ENCODE data around the gene ACTR5. TPM values are rescaled to one million over a fixed set of nuclear protein-coding genes. Genes with fewer than 3 reads are reported as not detected.

The ACTR5 gene
- total RNA-seq, 1 donor from 2014 or later: 13.7 TPM

DNA sequence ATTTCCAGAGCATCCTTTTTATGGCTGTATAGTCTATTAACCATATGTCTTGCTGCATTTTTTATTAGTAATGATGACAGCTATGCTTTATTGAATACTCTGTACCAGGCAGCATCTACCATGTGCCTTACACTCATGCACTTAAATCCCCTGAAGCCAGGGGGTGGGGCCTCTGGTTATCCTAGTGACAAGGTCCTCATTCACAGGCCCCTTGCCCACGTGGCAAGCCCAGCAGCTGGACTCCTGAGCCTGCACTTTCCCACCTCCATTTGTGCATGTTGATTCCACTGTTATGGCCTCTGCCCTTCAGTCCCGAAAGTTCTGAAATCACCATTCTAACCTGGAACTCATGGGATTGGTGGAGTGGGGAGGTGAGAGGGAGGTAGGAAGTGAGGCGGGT lies 22.3 kb downstream of the ACTR5 start:
- POLR2A ChIA-PET: no interaction called here
- no peak overlapping the region for H3K4me3 Mint-ChIP-seq
- TF ChIP-seq, protein P1, sequence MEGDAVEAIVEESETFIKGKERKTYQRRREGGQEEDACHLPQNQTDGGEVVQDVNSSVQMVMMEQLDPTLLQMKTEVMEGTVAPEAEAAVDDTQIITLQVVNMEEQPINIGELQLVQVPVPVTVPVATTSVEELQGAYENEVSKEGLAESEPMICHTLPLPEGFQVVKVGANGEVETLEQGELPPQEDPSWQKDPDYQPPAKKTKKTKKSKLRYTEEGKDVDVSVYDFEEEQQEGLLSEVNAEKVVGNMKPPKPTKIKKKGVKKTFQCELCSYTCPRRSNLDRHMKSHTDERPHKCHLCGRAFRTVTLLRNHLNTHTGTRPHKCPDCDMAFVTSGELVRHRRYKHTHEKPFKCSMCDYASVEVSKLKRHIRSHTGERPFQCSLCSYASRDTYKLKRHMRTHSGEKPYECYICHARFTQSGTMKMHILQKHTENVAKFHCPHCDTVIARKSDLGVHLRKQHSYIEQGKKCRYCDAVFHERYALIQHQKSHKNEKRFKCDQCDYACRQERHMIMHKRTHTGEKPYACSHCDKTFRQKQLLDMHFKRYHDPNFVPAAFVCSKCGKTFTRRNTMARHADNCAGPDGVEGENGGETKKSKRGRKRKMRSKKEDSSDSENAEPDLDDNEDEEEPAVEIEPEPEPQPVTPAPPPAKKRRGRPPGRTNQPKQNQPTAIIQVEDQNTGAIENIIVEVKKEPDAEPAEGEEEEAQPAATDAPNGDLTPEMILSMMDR (IDR thresholded peaks at IDR 0.05): no peak
- no peak for DNase-seq
- peaks cover 83% of the 10 kb centered on the region for H3K36me3 Mint-ChIP-seq (ENCODE audit: low read depth)
- no peak for ATAC-seq (ENCODE audit: low read depth)
- no peaks in the 10 kb centered on the region for H3K27me3 Mint-ChIP-seq
- no peak overlapping the region for H3K27ac Mint-ChIP-seq
- intact Hi-C loops (cut with micrococcal nuclease): no loop called here
- peaks cover 8% of the 10 kb centered on the region for H3K9me3 Mint-ChIP-seq
- CTCF ChIA-PET: no interaction called here
- H3K4me1 Mint-ChIP-seq: no peaks in the 10 kb centered on the region

DNA sequence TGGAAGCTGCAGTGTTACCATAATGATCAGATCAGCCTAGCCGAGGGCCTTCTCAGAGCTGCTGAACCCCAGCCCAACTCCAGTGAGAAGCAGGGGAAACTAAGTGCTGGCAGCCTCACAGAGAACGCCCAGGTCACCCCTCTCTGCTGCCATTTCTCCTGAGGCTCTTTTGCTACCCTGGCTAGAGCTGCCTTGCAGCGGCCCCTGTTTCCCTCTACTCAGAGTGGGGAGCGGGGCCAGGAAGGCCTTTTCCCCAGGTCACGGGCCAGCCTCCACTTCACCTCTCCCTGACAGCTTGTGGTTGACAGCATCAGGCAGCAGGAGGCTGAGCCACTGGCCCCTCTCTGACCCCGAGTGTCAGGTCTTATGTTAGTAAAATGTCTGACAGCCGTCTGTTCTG lies 22.7 kb downstream of the ACTR5 start:
- TF ChIP-seq, protein P1 (IDR thresholded peaks at IDR 0.05): no peak
- Mint-ChIP-seq H3K9me3 (peaks cover 8% of the 10 kb centered on the region), H3K4me3 (no peak overlapping the region), H3K4me1 (no peaks in the 10 kb centered on the region), H3K27me3 (no peaks in the 10 kb centered on the region), H3K27ac (no peak overlapping the region), H3K36me3 (ENCODE audit: low read depth) (peaks cover 80% of the 10 kb centered on the region)
- no peak for DNase-seq
- ATAC-seq (ENCODE audit: low read depth): no peak
- ChIA-PET POLR2A (no interaction called here), CTCF (interaction anchor here (0.5 kb wide), 1 partner anchor 9 kb away, joined by 3 read pairs; no protein-coding TSS in a partner anchor)
- intact Hi-C loops (cut with micrococcal nuclease): no loop called here

DNA sequence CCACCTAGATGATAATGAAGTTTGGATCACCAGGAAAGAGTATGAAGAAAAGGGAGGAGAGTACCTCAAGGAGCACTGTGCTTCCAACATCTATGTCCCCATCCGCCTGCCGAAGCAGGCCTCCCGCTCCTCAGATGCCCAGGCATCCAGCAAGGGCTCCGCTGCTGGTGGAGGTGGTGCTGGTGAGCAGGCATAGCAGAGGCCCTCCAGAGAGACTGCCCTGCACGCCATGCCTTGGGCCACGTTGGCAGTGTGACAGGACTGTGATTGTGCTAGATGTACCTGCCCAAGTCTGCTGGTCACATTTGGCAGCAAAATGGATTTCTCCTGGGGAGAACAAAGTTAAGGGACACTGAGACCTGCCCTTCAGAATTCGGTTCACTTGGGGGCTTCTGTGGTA lies 23.4 kb downstream of the ACTR5 start:
- DNase-seq (no peak), ATAC-seq (ENCODE audit: low read depth) (no peak)
- TF ChIP-seq, protein P1 (IDR thresholded peaks at IDR 0.05): no peak
- Mint-ChIP-seq H3K4me1 (no peaks in the 10 kb centered on the region), H3K36me3 (ENCODE audit: low read depth) (peaks cover 75% of the 10 kb centered on the region), H3K4me3 (no peak overlapping the region), H3K27me3 (no peaks in the 10 kb centered on the region), H3K9me3 (peaks cover 8% of the 10 kb centered on the region), H3K27ac (no peak overlapping the region)
- intact Hi-C loops (cut with micrococcal nuclease): no loop called here
- POLR2A ChIA-PET: no interaction called here
- CTCF ChIA-PET: interaction anchor here (0.5 kb wide), 1 partner anchor 8 kb away, joined by 3 read pairs; no protein-coding TSS in a partner anchor

- no peak overlapping the region for H3K4me3 Mint-ChIP-seq
- intact Hi-C loops (cut with micrococcal nuclease): no loop called here
- TF ChIP-seq, protein P1 (IDR thresholded peaks at IDR 0.05): no peak
- DNase-seq: no peak
- H3K4me1 Mint-ChIP-seq: no peaks in the 10 kb centered on the region
- ChIA-PET CTCF (no interaction called here), POLR2A (no interaction called here)
- H3K27ac Mint-ChIP-seq: peak overlapping the region; percentile 5
- no peaks in the 10 kb centered on the region for H3K27me3 Mint-ChIP-seq
- no peak for ATAC-seq (ENCODE audit: low read depth)
- H3K9me3 Mint-ChIP-seq: peaks cover 8% of the 10 kb centered on the region
- H3K36me3 Mint-ChIP-seq (ENCODE audit: low read depth): peaks cover 52% of the 10 kb centered on the region
Measured at GRCh38 chr20:38774167-38774566, 25.9 kb downstream of the ACTR5 start.

DNA sequence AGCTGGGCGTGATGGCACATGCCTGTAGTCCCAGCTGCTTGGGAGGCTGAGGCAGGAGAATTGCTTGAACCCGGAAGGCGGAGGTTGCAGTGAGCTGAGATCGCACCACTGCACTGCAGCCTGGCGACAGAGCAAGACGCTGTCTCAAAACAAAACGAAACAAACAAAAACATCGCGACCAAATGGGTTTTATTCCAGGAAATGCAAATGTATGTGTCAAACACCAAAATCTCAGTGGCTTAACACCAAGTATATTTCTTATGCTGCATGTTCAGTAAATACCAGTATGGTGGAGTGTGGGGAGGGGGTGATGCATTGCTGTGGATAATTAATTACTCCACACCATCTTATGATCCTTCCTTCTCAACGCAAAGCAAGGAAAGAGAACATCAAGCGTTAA lies 28.1 kb downstream of the ACTR5 start:
- TF ChIP-seq, protein P1 (IDR thresholded peaks at IDR 0.05): no peak
- peak overlapping the region; percentile 30 for H3K27ac Mint-ChIP-seq
- POLR2A ChIA-PET: interaction anchor here (0.8 kb wide), 1 partner anchor 7 kb away, joined by 5 read pairs; no protein-coding TSS in a partner anchor
- DNase-seq (no peak), ATAC-seq (ENCODE audit: low read depth) (no peak)
- intact Hi-C loops (cut with micrococcal nuclease): no loop called here
- peaks cover 8% of the 10 kb centered on the region for H3K9me3 Mint-ChIP-seq
- H3K4me1 Mint-ChIP-seq: no peaks in the 10 kb centered on the region
- CTCF ChIA-PET: no interaction called here
- no peaks in the 10 kb centered on the region for H3K27me3 Mint-ChIP-seq
- H3K4me3 Mint-ChIP-seq: no peak overlapping the region
- peaks cover 41% of the 10 kb centered on the region for H3K36me3 Mint-ChIP-seq (ENCODE audit: low read depth)

Data from activated B cell treated with CpG ODN at 0.5 μM for 24 hours (primary cell).